ENCODE data around the gene PCDHGA6.
"Not testable (repeated sequence)": the region's sequence is repeated elsewhere in the genome, so short reads cannot be mapped to it uniquely, and the experiment has no call there.

DNA sequence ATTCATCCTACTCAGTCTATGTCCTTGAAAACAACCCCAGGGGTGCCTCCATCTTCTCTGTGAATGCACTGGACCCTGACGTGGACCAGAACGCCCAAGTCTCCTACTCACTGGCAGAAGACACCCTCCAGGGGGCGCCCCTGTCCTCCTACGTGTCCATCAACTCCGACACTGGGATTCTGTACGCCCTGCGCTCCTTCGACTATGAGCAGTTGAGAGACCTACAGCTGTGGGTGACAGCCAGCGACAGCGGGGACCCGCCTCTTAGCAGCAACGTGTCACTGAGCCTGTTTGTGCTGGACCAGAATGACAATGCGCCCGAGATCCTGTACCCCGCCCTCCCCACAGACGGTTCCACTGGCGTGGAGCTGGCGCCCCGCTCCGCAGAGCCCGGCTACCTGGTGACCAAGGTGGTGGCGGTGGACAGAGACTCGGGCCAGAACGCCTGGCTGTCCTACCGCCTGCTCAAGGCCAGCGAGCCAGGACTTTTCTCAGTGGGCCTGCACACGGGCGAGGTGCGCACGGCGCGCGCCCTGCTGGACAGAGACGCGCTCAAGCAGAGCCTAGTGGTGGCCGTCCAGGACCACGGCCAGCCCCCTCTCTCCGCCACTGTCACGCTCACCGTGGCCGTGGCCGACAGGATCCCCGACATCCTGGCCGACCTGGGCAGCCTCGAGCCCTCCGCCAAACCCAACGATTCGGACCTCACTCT, 1.9 kb downstream of the PCDHGA6 start:
- TF ChIP-seq, protein P1, sequence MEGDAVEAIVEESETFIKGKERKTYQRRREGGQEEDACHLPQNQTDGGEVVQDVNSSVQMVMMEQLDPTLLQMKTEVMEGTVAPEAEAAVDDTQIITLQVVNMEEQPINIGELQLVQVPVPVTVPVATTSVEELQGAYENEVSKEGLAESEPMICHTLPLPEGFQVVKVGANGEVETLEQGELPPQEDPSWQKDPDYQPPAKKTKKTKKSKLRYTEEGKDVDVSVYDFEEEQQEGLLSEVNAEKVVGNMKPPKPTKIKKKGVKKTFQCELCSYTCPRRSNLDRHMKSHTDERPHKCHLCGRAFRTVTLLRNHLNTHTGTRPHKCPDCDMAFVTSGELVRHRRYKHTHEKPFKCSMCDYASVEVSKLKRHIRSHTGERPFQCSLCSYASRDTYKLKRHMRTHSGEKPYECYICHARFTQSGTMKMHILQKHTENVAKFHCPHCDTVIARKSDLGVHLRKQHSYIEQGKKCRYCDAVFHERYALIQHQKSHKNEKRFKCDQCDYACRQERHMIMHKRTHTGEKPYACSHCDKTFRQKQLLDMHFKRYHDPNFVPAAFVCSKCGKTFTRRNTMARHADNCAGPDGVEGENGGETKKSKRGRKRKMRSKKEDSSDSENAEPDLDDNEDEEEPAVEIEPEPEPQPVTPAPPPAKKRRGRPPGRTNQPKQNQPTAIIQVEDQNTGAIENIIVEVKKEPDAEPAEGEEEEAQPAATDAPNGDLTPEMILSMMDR (IDR thresholded peaks at IDR 0.05; ENCODE audit: low read length): not testable (repeated sequence)
- TF ChIP-seq EZH2 (optimal IDR thresholded peaks at IDR 0.05; ENCODE audit: low read depth, low read length); EZH2phosphoT487 (IDR thresholded peaks at IDR 0.05; ENCODE audit: low read length): not testable (repeated sequence)
